B cell (primary cell): ENCODE measurements around the gene C19orf44.

Source experiments
- EZH2 ChIP-seq: IDR thresholded peaks from 2 replicates; pipeline ENCODE4 v1.6.1; 2012; ENCODE audit warnings: borderline replicate concordance, low read depth, mild to moderate bottlenecking, moderate library complexity, low read length; ENCODE audit not compliant: insufficient read depth, poor library complexity, severe bottlenecking
- TF ChIP-seq, protein P1 (sequence below): fragments of 200-600 bp; IDR thresholded peaks from one replicate; pipeline ENCODE4 v1.8.0; 2022; ENCODE audit warnings: antibody characterized with exemption, mild to moderate bottlenecking

DNA sequence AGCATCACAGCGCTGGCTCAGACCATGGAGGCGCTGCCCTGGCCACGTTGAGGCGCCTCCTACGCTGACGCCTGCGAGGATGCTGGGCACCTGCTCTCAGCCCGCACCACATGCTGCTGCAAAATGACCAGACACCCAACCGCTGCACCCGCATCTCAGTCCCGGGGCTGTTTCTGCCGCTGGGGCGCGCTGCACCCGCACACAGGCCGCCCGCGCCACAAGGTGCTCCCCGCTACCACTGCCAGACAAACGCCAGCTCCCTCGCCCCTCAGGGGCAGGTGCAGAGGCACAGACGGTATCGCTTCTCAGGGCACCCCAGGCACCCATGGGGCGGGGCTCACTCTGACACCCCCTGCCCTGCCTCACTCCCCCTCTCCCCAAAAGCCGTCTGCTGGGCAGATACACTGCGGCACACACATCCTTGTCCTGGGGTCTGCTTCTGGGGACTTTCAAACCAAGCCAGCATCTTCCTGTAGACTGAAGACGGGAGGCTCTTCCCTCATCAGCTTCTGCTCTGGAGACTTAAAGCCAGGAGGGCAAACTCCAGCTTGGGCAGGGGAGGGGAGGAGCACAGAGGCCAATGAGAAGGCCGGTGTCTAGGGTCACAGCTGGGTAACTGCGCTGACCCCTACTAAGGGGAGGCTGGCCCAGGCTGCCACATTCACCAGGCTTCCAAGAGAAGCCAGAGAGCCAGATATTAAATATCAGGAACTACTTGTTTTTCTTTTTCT, 29.7 kb downstream of the C19orf44 start:
- TF ChIP-seq, protein P1, sequence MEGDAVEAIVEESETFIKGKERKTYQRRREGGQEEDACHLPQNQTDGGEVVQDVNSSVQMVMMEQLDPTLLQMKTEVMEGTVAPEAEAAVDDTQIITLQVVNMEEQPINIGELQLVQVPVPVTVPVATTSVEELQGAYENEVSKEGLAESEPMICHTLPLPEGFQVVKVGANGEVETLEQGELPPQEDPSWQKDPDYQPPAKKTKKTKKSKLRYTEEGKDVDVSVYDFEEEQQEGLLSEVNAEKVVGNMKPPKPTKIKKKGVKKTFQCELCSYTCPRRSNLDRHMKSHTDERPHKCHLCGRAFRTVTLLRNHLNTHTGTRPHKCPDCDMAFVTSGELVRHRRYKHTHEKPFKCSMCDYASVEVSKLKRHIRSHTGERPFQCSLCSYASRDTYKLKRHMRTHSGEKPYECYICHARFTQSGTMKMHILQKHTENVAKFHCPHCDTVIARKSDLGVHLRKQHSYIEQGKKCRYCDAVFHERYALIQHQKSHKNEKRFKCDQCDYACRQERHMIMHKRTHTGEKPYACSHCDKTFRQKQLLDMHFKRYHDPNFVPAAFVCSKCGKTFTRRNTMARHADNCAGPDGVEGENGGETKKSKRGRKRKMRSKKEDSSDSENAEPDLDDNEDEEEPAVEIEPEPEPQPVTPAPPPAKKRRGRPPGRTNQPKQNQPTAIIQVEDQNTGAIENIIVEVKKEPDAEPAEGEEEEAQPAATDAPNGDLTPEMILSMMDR: no peak
- TF ChIP-seq EZH2: no peak
